ENCODE measurements around the gene TMEM114.

TMEM114 gene

GRCh38 chr16:8626946-8627345, 36.6 kb upstream of the TMEM114 start:
- H3K4me1 ChIP-seq (ENCODE audit: control insufficient read depth in 2 of 2, insufficient read depth in 2 of 2, low read length in 2 of 2) = peaks cover 6 to 9% of the 10 kb centered on the region in 2 donors
- no peak overlapping the region for H3K27ac ChIP-seq (ENCODE audit: low read depth in 2 of 2, low read length in 2 of 2)
- peaks cover 47 to 57% of the 10 kb centered on the region in 2 donors for H3K36me3 ChIP-seq (ENCODE audit: control insufficient read depth in 2 of 2, insufficient read depth in 2 of 2, low read length in 2 of 2)
- no peaks in the 10 kb centered on the region for H3K9me3 ChIP-seq (ENCODE audit: control insufficient read depth in 2 of 2, low read length in 2 of 2)
- H3K9ac ChIP-seq (ENCODE audit: low read depth in 1 of 2, low read length in 2 of 2) = no peak overlapping the region
- no peak overlapping the region for H3K4me3 ChIP-seq (ENCODE audit: low read length in 2 of 2)
- no peaks in the 10 kb centered on the region for H3K27me3 ChIP-seq (ENCODE audit: control insufficient read depth in 2 of 2, insufficient read depth in 2 of 2, low read length in 2 of 2)

- Histone ChIP-seq H3K9me3 (ENCODE audit: control insufficient read depth in 2 of 2, low read length in 2 of 2) (no peaks in the 10 kb centered on the region), H3K36me3 (ENCODE audit: control insufficient read depth in 2 of 2, insufficient read depth in 2 of 2, low read length in 2 of 2) (peaks cover 41 to 48% of the 10 kb centered on the region in 2 donors), H3K4me1 (ENCODE audit: control insufficient read depth in 2 of 2, insufficient read depth in 2 of 2, low read length in 2 of 2) (peaks cover 6 to 11% of the 10 kb centered on the region in 2 donors), H3K27me3 (ENCODE audit: control insufficient read depth in 2 of 2, insufficient read depth in 2 of 2, low read length in 2 of 2) (no peaks in the 10 kb centered on the region), H3K9ac (ENCODE audit: low read depth in 1 of 2, low read length in 2 of 2) (no peak overlapping the region), H3K4me3 (ENCODE audit: low read length in 2 of 2) (no peak overlapping the region), H3K27ac (ENCODE audit: low read depth in 2 of 2, low read length in 2 of 2) (no peak overlapping the region)
Measured at GRCh38 chr16:8625491-8626087, 35.3 kb upstream of the TMEM114 start.

- peaks cover 6 to 11% of the 10 kb centered on the region in 2 donors for H3K4me1 ChIP-seq (ENCODE audit: control insufficient read depth in 2 of 2, insufficient read depth in 2 of 2, low read length in 2 of 2)
- no peak overlapping the region for H3K9ac ChIP-seq (ENCODE audit: low read depth in 1 of 2, low read length in 2 of 2)
- H3K4me3 ChIP-seq (ENCODE audit: low read length in 2 of 2) = no peak overlapping the region
- no peaks in the 10 kb centered on the region for H3K27me3 ChIP-seq (ENCODE audit: control insufficient read depth in 2 of 2, insufficient read depth in 2 of 2, low read length in 2 of 2)
- H3K9me3 ChIP-seq (ENCODE audit: control insufficient read depth in 2 of 2, low read length in 2 of 2) = no peaks in the 10 kb centered on the region
- no peak overlapping the region for H3K27ac ChIP-seq (ENCODE audit: low read depth in 2 of 2, low read length in 2 of 2)
- peaks cover 21 to 28% of the 10 kb centered on the region in 2 donors for H3K36me3 ChIP-seq (ENCODE audit: control insufficient read depth in 2 of 2, insufficient read depth in 2 of 2, low read length in 2 of 2)
Measured at GRCh38 chr16:8623634-8624033, 33.3 kb upstream of the TMEM114 start.

- H3K27me3 ChIP-seq (ENCODE audit: control insufficient read depth in 2 of 2, insufficient read depth in 2 of 2, low read length in 2 of 2) = no peaks in the 10 kb centered on the region
- H3K4me1 ChIP-seq (ENCODE audit: control insufficient read depth in 2 of 2, insufficient read depth in 2 of 2, low read length in 2 of 2) = peaks cover 6 to 11% of the 10 kb centered on the region in 2 donors
- H3K9me3 ChIP-seq (ENCODE audit: control insufficient read depth in 2 of 2, low read length in 2 of 2) = no peaks in the 10 kb centered on the region
- peak overlapping the region; percentile 93 to 99 for H3K9ac ChIP-seq (ENCODE audit: low read depth in 1 of 2, low read length in 2 of 2)
- peaks cover 9 to 17% of the 10 kb centered on the region in 2 donors for H3K36me3 ChIP-seq (ENCODE audit: control insufficient read depth in 2 of 2, insufficient read depth in 2 of 2, low read length in 2 of 2)
- H3K4me3 ChIP-seq (ENCODE audit: low read length in 2 of 2) = peak overlapping the region; percentile 97 to 100
- H3K27ac ChIP-seq (ENCODE audit: low read depth in 2 of 2, low read length in 2 of 2) = no peak overlapping the region
Measured at GRCh38 chr16:8622315-8622656, 32.0 kb upstream of the TMEM114 start.

- H3K36me3 ChIP-seq (ENCODE audit: control insufficient read depth in 2 of 2, insufficient read depth in 2 of 2, low read length in 2 of 2) = peaks cover 4 to 12% of the 10 kb centered on the region in 2 donors
- H3K27ac ChIP-seq (ENCODE audit: low read depth in 2 of 2, low read length in 2 of 2) = peak within 1 kb of the TSS; percentile 30 to 76
- H3K4me1 ChIP-seq (ENCODE audit: control insufficient read depth in 2 of 2, insufficient read depth in 2 of 2, low read length in 2 of 2) = peaks cover 6 to 11% of the 10 kb centered on the region in 2 donors
- peak within 1 kb of the TSS; percentile 93 to 99 for H3K9ac ChIP-seq (ENCODE audit: low read depth in 1 of 2, low read length in 2 of 2)
- H3K9me3 ChIP-seq (ENCODE audit: control insufficient read depth in 2 of 2, low read length in 2 of 2) = no peaks in the 10 kb centered on the region
- no peaks in the 10 kb centered on the region for H3K27me3 ChIP-seq (ENCODE audit: control insufficient read depth in 2 of 2, insufficient read depth in 2 of 2, low read length in 2 of 2)
- peak within 1 kb of the TSS; percentile 97 to 100 for H3K4me3 ChIP-seq (ENCODE audit: low read length in 2 of 2)
Measured at GRCh38 chr16:8621572-8622314, 31.4 kb upstream of the TMEM114 start, which contains the start of gene METTL22. Gene METTL22 (plus strand): TSS chr16:8621698. CDS start chr16:8625666, 3,968 bp downstream.

GRCh38 chr16:8621222-8621571, 30.9 kb upstream of the TMEM114 start:
- H3K4me3 ChIP-seq (ENCODE audit: low read length in 2 of 2) = peak overlapping the region; percentile 97 to 100
- peak overlapping the region; percentile 30 to 76 for H3K27ac ChIP-seq (ENCODE audit: low read depth in 2 of 2, low read length in 2 of 2)
- no peaks in the 10 kb centered on the region for H3K9me3 ChIP-seq (ENCODE audit: control insufficient read depth in 2 of 2, low read length in 2 of 2)
- H3K9ac ChIP-seq (ENCODE audit: low read depth in 1 of 2, low read length in 2 of 2) = peak overlapping the region; percentile 48 to 93
- H3K4me1 ChIP-seq (ENCODE audit: control insufficient read depth in 2 of 2, insufficient read depth in 2 of 2, low read length in 2 of 2) = peaks cover 6 to 11% of the 10 kb centered on the region in 2 donors
- peaks cover 4 to 11% of the 10 kb centered on the region in 2 donors for H3K36me3 ChIP-seq (ENCODE audit: control insufficient read depth in 2 of 2, insufficient read depth in 2 of 2, low read length in 2 of 2)
- H3K27me3 ChIP-seq (ENCODE audit: control insufficient read depth in 2 of 2, insufficient read depth in 2 of 2, low read length in 2 of 2) = no peaks in the 10 kb centered on the region

- peaks cover 6 to 11% of the 10 kb centered on the region in 2 donors for H3K4me1 ChIP-seq (ENCODE audit: control insufficient read depth in 2 of 2, insufficient read depth in 2 of 2, low read length in 2 of 2)
- H3K27me3 ChIP-seq (ENCODE audit: control insufficient read depth in 2 of 2, insufficient read depth in 2 of 2, low read length in 2 of 2) = no peaks in the 10 kb centered on the region
- H3K36me3 ChIP-seq (ENCODE audit: control insufficient read depth in 2 of 2, insufficient read depth in 2 of 2, low read length in 2 of 2) = peaks cover 2 to 5% of the 10 kb centered on the region in 2 donors
- no peak overlapping the region for H3K4me3 ChIP-seq (ENCODE audit: low read length in 2 of 2)
- H3K27ac ChIP-seq (ENCODE audit: low read depth in 2 of 2, low read length in 2 of 2) = no peak overlapping the region
- H3K9ac ChIP-seq (ENCODE audit: low read depth in 1 of 2, low read length in 2 of 2) = no peak overlapping the region
- no peaks in the 10 kb centered on the region for H3K9me3 ChIP-seq (ENCODE audit: control insufficient read depth in 2 of 2, low read length in 2 of 2)
Measured at GRCh38 chr16:8620535-8620934, 30.2 kb upstream of the TMEM114 start.

- Histone ChIP-seq H3K9ac (ENCODE audit: low read depth in 1 of 2, low read length in 2 of 2) (no peak overlapping the region), H3K27ac (ENCODE audit: low read depth in 2 of 2, low read length in 2 of 2) (no peak overlapping the region), H3K4me3 (ENCODE audit: low read length in 2 of 2) (no peak overlapping the region), H3K27me3 (ENCODE audit: control insufficient read depth in 2 of 2, insufficient read depth in 2 of 2, low read length in 2 of 2) (no peaks in the 10 kb centered on the region), H3K9me3 (ENCODE audit: control insufficient read depth in 2 of 2, low read length in 2 of 2) (no peaks in the 10 kb centered on the region), H3K4me1 (ENCODE audit: control insufficient read depth in 2 of 2, insufficient read depth in 2 of 2, low read length in 2 of 2) (peaks cover 6 to 11% of the 10 kb centered on the region in 2 donors), H3K36me3 (ENCODE audit: control insufficient read depth in 2 of 2, insufficient read depth in 2 of 2, low read length in 2 of 2) (peaks cover 0 to 3% of the 10 kb centered on the region in 2 donors)
Measured at GRCh38 chr16:8619671-8620370, 29.5 kb upstream of the TMEM114 start.

GRCh38 chr16:8614435-8615029, 24.2 kb upstream of the TMEM114 start:
- H3K4me1 ChIP-seq (ENCODE audit: control insufficient read depth in 2 of 2, insufficient read depth in 2 of 2, low read length in 2 of 2) = no peaks in the 10 kb centered on the region
- H3K9me3 ChIP-seq (ENCODE audit: control insufficient read depth in 2 of 2, low read length in 2 of 2) = no peaks in the 10 kb centered on the region
- no peak overlapping the region for H3K4me3 ChIP-seq (ENCODE audit: low read length in 2 of 2)
- no peaks in the 10 kb centered on the region for H3K27me3 ChIP-seq (ENCODE audit: control insufficient read depth in 2 of 2, insufficient read depth in 2 of 2, low read length in 2 of 2)
- H3K9ac ChIP-seq (ENCODE audit: low read depth in 1 of 2, low read length in 2 of 2) = no peak overlapping the region
- no peaks in the 10 kb centered on the region for H3K36me3 ChIP-seq (ENCODE audit: control insufficient read depth in 2 of 2, insufficient read depth in 2 of 2, low read length in 2 of 2)
- no peak overlapping the region for H3K27ac ChIP-seq (ENCODE audit: low read depth in 2 of 2, low read length in 2 of 2)

Data from mucosa of rectum (tissue), 2 donors.